Stimulated activated CD8-positive, alpha-beta memory T cell treated with anti-CD3 and anti-CD28 coated beads, Interleukin-15, amount 100 ng/mL, for 24 hours (primary cell): ENCODE measurements around the gene NDRG2.

Experiments
- DNase-seq: peaks from one replicate; pipeline ENCODE4 v3.0.0-alpha.2; 2020; ENCODE audit warnings: low read depth

The NDRG2 gene

GRCh38 chr14:21033133-21033698 lies 8.4 kb upstream of the NDRG2 start:
- DNase-seq = no peak

- DNase-seq = no peak
These were observed 7.7 kb upstream of the NDRG2 start for GRCh38 chr14:21032326-21033132.

- DNase-seq = no peak
These were observed 5.7 kb upstream of the NDRG2 start for GRCh38 chr14:21030531-21030930.

- no peak for DNase-seq
These were observed 5.1 kb upstream of the NDRG2 start, which contains the start of gene TPPP2 for GRCh38 chr14:21029917-21030316. TSS of gene TPPP2 (plus strand) at chr14:21030217. CDS start at chr14:21030582, 365 bp downstream.

- no peak for DNase-seq
These were observed 2.1 kb upstream of the NDRG2 start for GRCh38 chr14:21026988-21027315.

- DNase-seq = no peak
These were observed 1.6 kb upstream of the NDRG2 start for GRCh38 chr14:21026274-21026987.

- DNase-seq = no peak
These were observed 761 bp upstream of the NDRG2 start for GRCh38 chr14:21025371-21026273.

- DNase-seq = no peak
These were observed 860 bp downstream of the NDRG2 start for GRCh38 chr14:21023817-21024584.

- no peak for DNase-seq
These were observed 1.7 kb downstream of the NDRG2 start for GRCh38 chr14:21023174-21023573.

- no peak for DNase-seq
These were observed 2.2 kb downstream of the NDRG2 start for GRCh38 chr14:21022686-21023085.

GRCh38 chr14:21020977-21021545 lies 3.8 kb downstream of the NDRG2 start:
- no peak for DNase-seq

- DNase-seq = no peak
These were observed 5.5 kb downstream of the NDRG2 start for GRCh38 chr14:21019366-21019765.

- DNase-seq = no peak
These were observed 6.1 kb downstream of the NDRG2 start for GRCh38 chr14:21018781-21019180.

- no peak for DNase-seq
These were observed 6.6 kb downstream of the NDRG2 start for GRCh38 chr14:21018286-21018685.

- DNase-seq = no peak
These were observed 7.2 kb downstream of the NDRG2 start for GRCh38 chr14:21017528-21018245.

- no peak for DNase-seq
These were observed 8.3 kb downstream of the NDRG2 start for GRCh38 chr14:21016413-21017190.

- DNase-seq = no peak
These were observed 9.5 kb downstream of the NDRG2 start for GRCh38 chr14:21015312-21015711.

GRCh38 chr14:21014761-21015190 lies 10.1 kb downstream of the NDRG2 start:
- peak; percentile 65 for DNase-seq

- no peak for DNase-seq
These were observed 13.7 kb downstream of the NDRG2 start for GRCh38 chr14:21011136-21011535.
